Epithelial cell of alveolus of lung (primary cell): Measurements from ENCODE around the gene PTEN. TPM values are rescaled to one million over a fixed set of nuclear protein-coding genes. Genes with fewer than 3 reads are reported as not detected.

Experiments
- total RNA-seq: library from RNA; depleted of rRNA; stranded (reverse); fragments of >200 nt; gene quantifications from 2 replicates; pipeline ENCODE4 v1.2.1, GENCODE V29; 2015

The PTEN gene
- total RNA-seq: 52.5 and 73.9 TPM in 2 replicates

GRCh38 chr10:87863053-87863943 lies at the start of gene PTEN, which contains the start of gene KLLN:
Gene PTEN (plus strand): TSS chr10:87863625. CDS start chr10:87864470, 845 bp downstream.
Gene KLLN (minus strand): TSS chr10:87863533. CDS start chr10:87862487, 1,046 bp downstream.

GRCh38 chr10:87817609-87818504 lies 45.6 kb upstream of the PTEN start, which contains the start of gene ATAD1:
Gene ATAD1 (minus strand): TSS chr10:87818226. CDS start chr10:87814599, 3,627 bp downstream.

Other genes with a start within 250 kb of the PTEN start
- 44.0 and 77.2 TPM in 2 replicates for gene PAPSS2, start 203.7 kb upstream of the PTEN start, total RNA-seq
- gene ATAD1, start 45.4 kb upstream of the PTEN start, total RNA-seq: 26.2 and 33.7 TPM in 2 replicates
- gene KLLN, start 92 bp upstream of the PTEN start, total RNA-seq: 0.78 and 0.88 TPM in 2 replicates